Endothelial cell of hepatic sinusoid (primary cell): ENCODE measurements around the gene SLX4IP.

ENCODE experiments used
- in situ Hi-C: cut with HindIII; loops from 2 replicates; pipeline ENCODE4 v1.10.0; 2017; ENCODE audit warnings: low sequenced_read_pairs

The SLX4IP gene

GRCh38 chr20:10641467-10641866 lies 206.4 kb downstream of the SLX4IP start:
- in situ Hi-C loops, result no loop called here

DNA sequence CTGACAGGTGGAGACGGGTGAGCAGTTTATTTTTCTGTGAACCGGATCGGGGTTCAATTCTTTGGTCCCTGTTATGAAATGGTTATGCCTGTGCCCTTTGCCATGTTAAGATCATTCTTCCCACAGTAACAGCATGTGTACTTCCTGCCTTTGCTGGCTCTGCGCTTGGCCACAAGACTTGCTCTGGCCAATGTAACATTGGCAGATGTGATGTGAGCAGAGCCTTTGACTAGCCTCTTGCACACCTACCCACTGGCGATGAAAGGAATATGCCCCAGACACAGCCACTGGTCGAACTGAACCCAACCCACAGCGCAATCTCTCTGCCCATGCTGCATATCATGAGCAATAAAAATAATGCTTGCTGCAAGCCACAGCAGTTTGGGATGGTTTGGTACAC lies 206.8 kb downstream of the SLX4IP start:
- in situ Hi-C loops, result no loop called here

- in situ Hi-C loops, result no loop called here
Measured at GRCh38 chr20:10642856-10643559, 207.9 kb downstream of the SLX4IP start.

DNA sequence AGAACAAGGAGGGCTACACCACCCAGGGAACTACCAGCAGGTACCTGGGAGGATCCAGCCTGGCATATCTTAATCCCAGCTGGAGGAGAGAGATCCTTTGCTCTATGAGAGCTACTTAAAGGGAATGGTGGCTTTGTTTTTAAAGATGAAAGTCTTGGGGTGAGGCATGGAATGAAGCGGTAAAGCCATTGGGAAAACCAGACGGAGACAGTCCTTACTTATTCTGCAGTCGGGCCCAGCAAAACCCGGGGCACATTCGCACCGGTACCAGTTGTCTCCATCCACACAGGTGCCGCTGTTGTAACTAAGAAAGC lies 208.4 kb downstream of the SLX4IP start:
- in situ Hi-C loops, result no loop called here

DNA sequence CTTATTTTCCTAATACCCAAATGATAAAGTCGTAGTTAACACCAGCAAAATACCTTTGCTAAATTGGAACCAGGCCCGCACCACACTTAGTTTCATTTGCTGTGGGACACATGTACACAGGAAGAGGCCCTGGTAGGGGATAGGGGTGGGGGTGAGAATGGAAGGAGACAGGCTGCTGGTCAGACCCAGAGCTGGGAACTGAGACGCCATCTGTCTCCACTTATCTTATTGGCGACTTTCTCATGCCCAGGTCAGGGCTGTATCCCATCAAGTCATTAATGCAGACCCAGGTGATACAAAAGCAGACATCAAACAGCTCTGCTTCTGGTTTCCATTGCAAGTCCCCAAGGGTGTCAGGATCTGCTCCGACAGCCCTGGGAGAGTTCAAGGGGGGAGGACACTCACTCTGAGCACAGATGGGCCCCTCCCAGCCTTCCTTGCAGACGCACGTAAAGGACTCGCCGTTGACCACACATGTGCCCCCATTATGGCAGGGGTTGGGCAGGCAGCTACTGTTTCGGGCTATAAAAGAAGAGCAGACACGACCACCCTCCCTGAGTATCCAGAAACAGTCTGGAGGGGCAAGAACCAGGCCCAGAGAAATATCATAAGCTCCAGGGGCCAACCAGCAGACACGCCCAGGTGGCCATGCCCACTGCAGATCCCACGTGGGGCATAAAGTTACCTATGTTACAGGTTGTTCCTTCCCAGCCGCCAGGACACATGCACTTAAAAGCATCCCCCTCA lies 209.5 kb downstream of the SLX4IP start:
- in situ Hi-C loops, result no loop called here

GRCh38 chr20:10645205-10645570 lies 210.1 kb downstream of the SLX4IP start:
- in situ Hi-C loops, result no loop called here

GRCh38 chr20:10646006-10646405 lies 210.9 kb downstream of the SLX4IP start:
- in situ Hi-C loops, result no loop called here

GRCh38 chr20:10646886-10647420 lies 211.8 kb downstream of the SLX4IP start:
- in situ Hi-C loops, result no loop called here

DNA sequence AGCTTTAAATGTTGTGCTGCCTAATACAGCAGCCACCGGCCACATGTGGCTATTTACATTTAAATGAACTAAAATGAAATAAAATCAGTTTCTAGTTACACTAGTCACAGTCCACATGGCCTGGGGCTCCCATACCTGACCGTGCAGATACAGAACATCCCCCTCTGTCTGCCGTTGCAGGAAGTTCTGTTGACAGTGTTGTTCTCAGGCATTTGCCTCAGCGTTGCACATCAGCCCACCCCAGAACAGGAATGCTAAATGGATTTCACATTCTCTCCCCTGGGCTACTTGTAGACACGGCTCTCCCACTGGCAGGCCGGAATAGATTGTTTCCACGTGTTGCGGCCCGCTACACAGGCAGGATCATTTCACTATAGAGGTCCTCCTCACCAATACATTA lies 212.4 kb downstream of the SLX4IP start:
- in situ Hi-C loops, result no loop called here

- in situ Hi-C loops, result no loop called here
Measured at GRCh38 chr20:10647909-10648308, 212.8 kb downstream of the SLX4IP start.

- in situ Hi-C loops, result no loop called here
Measured at GRCh38 chr20:10648651-10649050, 213.5 kb downstream of the SLX4IP start.

DNA sequence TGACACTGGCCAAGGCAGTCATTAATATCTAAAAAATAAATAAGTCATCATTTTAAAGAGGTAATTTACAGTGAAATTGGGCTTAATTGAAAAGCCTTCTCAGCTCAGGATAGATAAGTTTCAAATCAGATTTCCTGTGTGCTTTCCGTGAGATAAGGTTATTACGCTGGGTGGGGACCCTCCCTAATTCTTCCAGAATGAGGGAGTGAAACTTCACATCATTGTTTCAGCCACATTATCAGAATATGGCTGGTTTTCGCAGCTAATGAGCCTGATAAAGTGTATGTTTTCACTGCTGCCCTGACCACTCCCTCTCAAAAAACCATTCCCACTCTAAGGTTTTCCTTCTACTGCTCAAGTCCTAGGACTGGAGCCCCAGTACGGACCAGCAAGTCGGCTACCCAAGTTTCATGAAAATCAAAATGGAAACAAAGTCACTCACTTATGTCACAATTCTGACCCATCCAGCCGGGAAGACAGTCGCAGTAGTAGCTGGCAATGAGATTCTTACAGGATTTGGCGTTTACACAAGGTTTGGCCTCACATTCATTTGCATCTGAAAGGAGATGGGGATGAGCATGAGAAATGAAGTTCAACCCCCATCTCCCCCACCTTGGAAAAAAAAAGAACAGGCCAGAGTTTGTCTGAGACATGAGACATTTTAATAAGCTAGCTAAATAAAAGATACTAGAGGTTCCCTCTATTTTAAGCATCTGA lies 214.1 kb downstream of the SLX4IP start:
- in situ Hi-C loops, result no loop called here

DNA sequence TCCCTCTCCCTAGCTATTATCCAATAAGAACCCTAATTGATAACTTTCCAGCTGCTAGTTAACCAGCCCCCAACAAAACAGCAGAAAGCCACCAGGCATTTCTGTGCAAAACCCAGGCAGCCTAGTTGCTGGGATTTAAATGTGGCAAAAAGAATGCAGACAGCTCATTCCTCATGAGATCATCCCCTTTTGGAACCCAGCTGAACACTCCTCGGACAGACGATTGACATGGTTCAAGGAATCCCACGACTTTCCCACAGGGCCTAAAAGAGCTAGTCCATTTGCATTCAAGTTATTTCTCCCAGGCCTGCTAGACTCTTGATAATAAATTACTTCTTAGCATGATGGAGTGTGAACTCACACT lies 214.7 kb downstream of the SLX4IP start:
- in situ Hi-C loops, result no loop called here

GRCh38 chr20:10651227-10651990 lies 216.3 kb downstream of the SLX4IP start:
- in situ Hi-C loops, result no loop called here

- in situ Hi-C loops, result no loop called here
Measured at GRCh38 chr20:10652185-10652584, 217.1 kb downstream of the SLX4IP start.

GRCh38 chr20:10652660-10653261 lies 217.7 kb downstream of the SLX4IP start:
- in situ Hi-C loops, result no loop called here

GRCh38 chr20:10653599-10654249 lies 218.6 kb downstream of the SLX4IP start:
- in situ Hi-C loops, result no loop called here

DNA sequence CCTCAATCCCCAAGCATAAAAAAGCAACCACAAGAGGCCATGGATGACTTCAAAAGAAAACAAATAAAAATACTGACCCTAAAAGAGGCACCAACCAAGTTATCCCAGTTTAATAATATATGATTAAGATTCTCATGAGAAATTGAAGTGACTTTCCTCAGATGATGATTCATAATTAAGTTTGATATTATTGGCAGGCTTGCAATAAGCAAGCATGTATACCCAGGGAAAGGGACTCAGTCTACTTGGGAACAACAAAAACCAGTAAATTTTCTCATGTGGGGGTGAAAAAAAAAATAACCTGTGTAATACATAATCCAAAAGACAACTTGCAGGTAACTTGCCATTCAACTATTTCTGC lies 219.1 kb downstream of the SLX4IP start:
- in situ Hi-C loops, result no loop called here

GRCh38 chr20:10654630-10655029 lies 219.5 kb downstream of the SLX4IP start:
- in situ Hi-C loops, result loop anchor here (5.0 kb wide), 3 partner anchors 62 to 187 kb away; no protein-coding TSS in a partner anchor
